Astrocyte (in vitro differentiated cells and primary cell): Measurements from ENCODE around the gene CCDC187.

Source experiments
- CTCF ChIP-seq: IDR thresholded peaks from 2 replicates; pipeline ENCODE4 v1.5.1; 2011; ENCODE audit warnings: low read depth, mild to moderate bottlenecking, inconsistent platforms, low read length, moderate library complexity; ENCODE audit not compliant: insufficient read depth
- EZH2 ChIP-seq: IDR thresholded peaks from 2 replicates; pipeline ENCODE4 v1.6.1; 2012; ENCODE audit warnings: mild to moderate bottlenecking, low read length, inconsistent platforms; ENCODE audit not compliant: insufficient read depth

- TF ChIP-seq EZH2, result no peak
- TF ChIP-seq CTCF, result no peak
Measured at GRCh38 chr9:136316271-136316751, 12.4 kb upstream of the CCDC187 start.
